H1 (cell line): ENCODE data around the gene GRID2. TPM values are rescaled to one million over a fixed set of nuclear protein-coding genes. Genes with fewer than 3 reads are reported as not detected.

ENCODE experiments used
- POLR2AphosphoS5 ChIP-seq: IDR thresholded peaks from 2 replicates; pipeline ENCODE4 v1.6.1; 2011; ENCODE audit warnings: low read depth, low read length
- SAP30 ChIP-seq: fragments of 300-600 bp; sonication (generic); IDR thresholded peaks from 2 replicates; pipeline ENCODE4 v1.7.1; 2012; ENCODE audit warnings: low read length, moderate library complexity, mild to moderate bottlenecking, inconsistent platforms; ENCODE audit not compliant: insufficient read depth, insufficient replicate concordance
- polyA plus RNA-seq, 7 experiments: library from polyadenylated mRNA; depleted of rRNA in 3 of 7; stranded (reverse) in 5 of 7; unstranded in 2 of 7; fragments of >200 nt in 5 of 7; fragments of 200-250 nt in 2 of 7; gene quantifications; 1 replicate in 5 of 7; 2 replicates in 1 of 7; 4 replicates in 1 of 7; pipeline versions ENCODE4 v1.2.1 to v1.2.3, GENCODE V29; 2011 to 2013; ENCODE audit warnings: missing spikeins in 2 of 7, mixed read lengths in 2 of 7
- total RNA-seq: library from RNA; stranded (reverse); fragmentation: NEBNext Ultra II Directional; extraction: Animal tissue kit (Norgen Biotek cat#: 25700); gene quantifications from 2 replicates; pipeline ENCODE4 v1.2.1, GENCODE V29; 2021

The GRID2 gene
- total and polyA plus RNA-seq, 2 of the 8 experiments (the other 6 are each of a cell fraction or from before 2014, with no cell fraction given): 31.1 to 81.9 TPM

DNA sequence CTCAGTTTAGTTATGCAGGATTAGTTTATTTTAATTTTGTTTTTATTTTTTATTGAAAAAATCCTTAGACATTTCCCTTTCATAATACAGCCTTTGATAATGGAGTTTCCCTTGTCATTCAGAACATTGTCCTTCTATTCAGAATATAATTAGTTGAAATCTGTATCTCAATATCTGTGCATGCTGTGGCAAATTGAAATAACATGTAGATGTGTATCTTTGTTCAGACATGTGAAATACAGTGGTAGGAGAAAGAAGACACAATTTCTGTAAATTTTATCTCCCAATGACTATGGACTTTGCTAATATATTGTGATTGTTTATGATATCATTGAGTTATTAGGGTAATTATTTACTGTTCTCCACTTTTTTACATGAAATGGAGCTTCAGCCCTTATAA, 353.9 kb downstream of the GRID2 start (continued):
- TF ChIP-seq SAP30 (no peak), POLR2AphosphoS5 (no peak)
